ENCODE results near the gene KCTD11.
"Not testable (repeated sequence)": the region's sequence is repeated elsewhere in the genome, so short reads cannot be mapped to it uniquely, and the experiment has no call there.

KCTD11 gene

GRCh38 chr17:7347630-7348477 lies 4.1 kb upstream of the KCTD11 start:
- H3K4me3 Mint-ChIP-seq = no peak overlapping the region
- no peaks in the 10 kb centered on the region for H3K9me3 Mint-ChIP-seq
- H3K27ac Mint-ChIP-seq = no peak overlapping the region
- DNase-seq = no peak
- peaks cover 12% of the 10 kb centered on the region for H3K36me3 Mint-ChIP-seq (ENCODE audit: low read depth)
- peaks cover 26% of the 10 kb centered on the region for H3K4me1 Mint-ChIP-seq
- no peaks in the 10 kb centered on the region for H3K27me3 Mint-ChIP-seq
- no peak for ATAC-seq

- DNase-seq (no peak), ATAC-seq (no peak)
- no peaks in the 10 kb centered on the region for H3K9me3 Mint-ChIP-seq
- no peak overlapping the region for H3K4me3 Mint-ChIP-seq
- no peaks in the 10 kb centered on the region for H3K27me3 Mint-ChIP-seq
- H3K4me1 Mint-ChIP-seq = peaks cover 29% of the 10 kb centered on the region
- H3K27ac Mint-ChIP-seq = no peak overlapping the region
- peaks cover 12% of the 10 kb centered on the region for H3K36me3 Mint-ChIP-seq (ENCODE audit: low read depth)
Measured at GRCh38 chr17:7348478-7349242, 3.3 kb upstream of the KCTD11 start.

GRCh38 chr17:7352503-7352889 lies 534 bp downstream of the KCTD11 start:
- Mint-ChIP-seq H3K36me3 (ENCODE audit: low read depth) (peaks cover 12% of the 10 kb centered on the region), H3K27me3 (no peaks in the 10 kb centered on the region), H3K4me3 (peak overlapping the region; percentile 82), H3K4me1 (peaks cover 43% of the 10 kb centered on the region), H3K27ac (peak overlapping the region; percentile 78), H3K9me3 (no peaks in the 10 kb centered on the region)
- ATAC-seq (no peak), DNase-seq (no peak)

GRCh38 chr17:7352910-7353635 lies 1.1 kb downstream of the KCTD11 start:
- DNase-seq (no peak), ATAC-seq (no peak)
- H3K36me3 Mint-ChIP-seq (ENCODE audit: low read depth) = peaks cover 9% of the 10 kb centered on the region
- H3K27ac Mint-ChIP-seq = peak overlapping the region; percentile 78
- peaks cover 43% of the 10 kb centered on the region for H3K4me1 Mint-ChIP-seq
- H3K27me3 Mint-ChIP-seq = no peaks in the 10 kb centered on the region
- peak overlapping the region; percentile 82 for H3K4me3 Mint-ChIP-seq
- no peaks in the 10 kb centered on the region for H3K9me3 Mint-ChIP-seq

- no peaks in the 10 kb centered on the region for H3K27me3 Mint-ChIP-seq
- H3K9me3 Mint-ChIP-seq = no peaks in the 10 kb centered on the region
- H3K4me1 Mint-ChIP-seq = peaks cover 41% of the 10 kb centered on the region
- peak overlapping the region; percentile 38 for H3K27ac Mint-ChIP-seq
- H3K36me3 Mint-ChIP-seq (ENCODE audit: low read depth) = peaks cover 8% of the 10 kb centered on the region
- no peak overlapping the region for H3K4me3 Mint-ChIP-seq
- DNase-seq (peak; percentile 33), ATAC-seq (peak; percentile 9)
Measured at GRCh38 chr17:7354262-7354843, 2.4 kb downstream of the KCTD11 start.

- H3K4me3 Mint-ChIP-seq = no peak within 1 kb of the TSS
- H3K27ac Mint-ChIP-seq = peak within 1 kb of the TSS; percentile 38
- DNase-seq (no peak), ATAC-seq (no peak)
- H3K27me3 Mint-ChIP-seq = no peaks in the 10 kb centered on the region
- H3K4me1 Mint-ChIP-seq = peaks cover 37% of the 10 kb centered on the region
- H3K36me3 Mint-ChIP-seq (ENCODE audit: low read depth) = peaks cover 5% of the 10 kb centered on the region
- H3K9me3 Mint-ChIP-seq = no peaks in the 10 kb centered on the region
Measured at GRCh38 chr17:7355053-7355452, 3.1 kb downstream of the KCTD11 start, which contains the start of gene TMEM95. TSS of gene TMEM95 (plus strand) at chr17:7355156. CDS start at chr17:7355205, 49 bp downstream.

- ATAC-seq = no peak
- H3K27ac Mint-ChIP-seq = no peak overlapping the region
Measured at GRCh38 chr17:7355573-7355972, 3.6 kb downstream of the KCTD11 start.

GRCh38 chr17:7356072-7356549 lies 4.1 kb downstream of the KCTD11 start:
- Mint-ChIP-seq H3K27me3 (no peaks in the 10 kb centered on the region), H3K4me3 (no peak overlapping the region), H3K27ac (no peak overlapping the region), H3K9me3 (no peaks in the 10 kb centered on the region), H3K4me1 (peaks cover 28% of the 10 kb centered on the region), H3K36me3 (ENCODE audit: low read depth) (peaks cover 5% of the 10 kb centered on the region)
- peak; percentile 77 for ATAC-seq
- peak; percentile 91 for DNase-seq

More at GRCh38 chr17:7355573-7355972, 3.6 kb downstream of the KCTD11 start:
- Mint-ChIP-seq H3K27me3 (no peaks in the 10 kb centered on the region), H3K36me3 (ENCODE audit: low read depth) (peaks cover 5% of the 10 kb centered on the region), H3K9me3 (no peaks in the 10 kb centered on the region), H3K4me3 (no peak overlapping the region), H3K4me1 (peaks cover 33% of the 10 kb centered on the region)
- no peak for DNase-seq

- Mint-ChIP-seq H3K27ac (no peak overlapping the region), H3K9me3 (no peaks in the 10 kb centered on the region)
Measured at GRCh38 chr17:7356756-7357155, 4.8 kb downstream of the KCTD11 start.

GRCh38 chr17:7357381-7357780 lies 5.4 kb downstream of the KCTD11 start:
- H3K36me3 Mint-ChIP-seq (ENCODE audit: low read depth) = peaks cover 2% of the 10 kb centered on the region
- H3K9me3 Mint-ChIP-seq = no peaks in the 10 kb centered on the region

More at GRCh38 chr17:7356756-7357155, 4.8 kb downstream of the KCTD11 start:
- Mint-ChIP-seq H3K4me3 (no peak overlapping the region), H3K36me3 (ENCODE audit: low read depth) (peaks cover 2% of the 10 kb centered on the region), H3K27me3 (peaks cover 2% of the 10 kb centered on the region), H3K4me1 (peaks cover 25% of the 10 kb centered on the region)
- no peak for DNase-seq
- ATAC-seq = no peak

GRCh38 chr17:7361906-7362305 lies 9.9 kb downstream of the KCTD11 start:
- Mint-ChIP-seq H3K36me3 (ENCODE audit: low read depth) (no peaks in the 10 kb centered on the region), H3K4me1 (no peaks in the 10 kb centered on the region), H3K27me3 (peaks cover 2% of the 10 kb centered on the region), H3K27ac (no peak overlapping the region), H3K4me3 (no peak overlapping the region), H3K9me3 (no peaks in the 10 kb centered on the region)
- ATAC-seq = no peak
- no peak for DNase-seq

More at GRCh38 chr17:7357381-7357780, 5.4 kb downstream of the KCTD11 start:
- Mint-ChIP-seq H3K27ac (no peak overlapping the region), H3K4me3 (no peak overlapping the region), H3K27me3 (peaks cover 2% of the 10 kb centered on the region), H3K4me1 (peaks cover 23% of the 10 kb centered on the region)
- DNase-seq (no peak), ATAC-seq (no peak)

GRCh38 chr17:7363311-7363710 lies 11.3 kb downstream of the KCTD11 start:
- Mint-ChIP-seq H3K36me3 (ENCODE audit: low read depth) (no peaks in the 10 kb centered on the region), H3K4me3 (no peak overlapping the region)
- DNase-seq = no peak

GRCh38 chr17:7365963-7366362 lies 14.0 kb downstream of the KCTD11 start:
- ATAC-seq, H3K9me3 Mint-ChIP-seq: not testable (repeated sequence)

More at GRCh38 chr17:7363311-7363710, 11.3 kb downstream of the KCTD11 start:
- Mint-ChIP-seq H3K27me3 (peaks cover 2% of the 10 kb centered on the region), H3K27ac (no peak overlapping the region), H3K9me3 (no peaks in the 10 kb centered on the region), H3K4me1 (no peaks in the 10 kb centered on the region)
- ATAC-seq = no peak

GRCh38 chr17:7367083-7367482 lies 15.1 kb downstream of the KCTD11 start:
- DNase-seq = no peak
- H3K4me1 Mint-ChIP-seq = no peaks in the 10 kb centered on the region
- no peak for ATAC-seq
- H3K27me3 Mint-ChIP-seq = no peaks in the 10 kb centered on the region
- no peak overlapping the region for H3K4me3 Mint-ChIP-seq
- no peaks in the 10 kb centered on the region for H3K9me3 Mint-ChIP-seq
- no peaks in the 10 kb centered on the region for H3K36me3 Mint-ChIP-seq (ENCODE audit: low read depth)
- H3K27ac Mint-ChIP-seq = no peak overlapping the region

More at GRCh38 chr17:7365963-7366362, 14.0 kb downstream of the KCTD11 start:
- not testable (repeated sequence) for H3K27ac Mint-ChIP-seq; H3K27me3 Mint-ChIP-seq; H3K36me3 Mint-ChIP-seq (ENCODE audit: low read depth); DNase-seq; H3K4me1 Mint-ChIP-seq; H3K4me3 Mint-ChIP-seq

Measured in activated naive CD8-positive, alpha-beta T cell treated with anti-CD3 and anti-CD28 coated beads, Interleukin-2, amount 50 U/mL, for 24 hours (primary cell).